GM21515 (cell line): ENCODE data around the gene THSD7B.
"Not testable (repeated sequence)": the region's sequence is repeated elsewhere in the genome, so short reads cannot be mapped to it uniquely, and the experiment has no call there.

Experiments
- ATAC-seq: cut with Tn5 transposase; IDR thresholded peaks from one replicate; pipeline ENCODE4 v1.9.1; 2021; ENCODE audit not compliant: unreplicated experiment

Gene THSD7B, protein sequence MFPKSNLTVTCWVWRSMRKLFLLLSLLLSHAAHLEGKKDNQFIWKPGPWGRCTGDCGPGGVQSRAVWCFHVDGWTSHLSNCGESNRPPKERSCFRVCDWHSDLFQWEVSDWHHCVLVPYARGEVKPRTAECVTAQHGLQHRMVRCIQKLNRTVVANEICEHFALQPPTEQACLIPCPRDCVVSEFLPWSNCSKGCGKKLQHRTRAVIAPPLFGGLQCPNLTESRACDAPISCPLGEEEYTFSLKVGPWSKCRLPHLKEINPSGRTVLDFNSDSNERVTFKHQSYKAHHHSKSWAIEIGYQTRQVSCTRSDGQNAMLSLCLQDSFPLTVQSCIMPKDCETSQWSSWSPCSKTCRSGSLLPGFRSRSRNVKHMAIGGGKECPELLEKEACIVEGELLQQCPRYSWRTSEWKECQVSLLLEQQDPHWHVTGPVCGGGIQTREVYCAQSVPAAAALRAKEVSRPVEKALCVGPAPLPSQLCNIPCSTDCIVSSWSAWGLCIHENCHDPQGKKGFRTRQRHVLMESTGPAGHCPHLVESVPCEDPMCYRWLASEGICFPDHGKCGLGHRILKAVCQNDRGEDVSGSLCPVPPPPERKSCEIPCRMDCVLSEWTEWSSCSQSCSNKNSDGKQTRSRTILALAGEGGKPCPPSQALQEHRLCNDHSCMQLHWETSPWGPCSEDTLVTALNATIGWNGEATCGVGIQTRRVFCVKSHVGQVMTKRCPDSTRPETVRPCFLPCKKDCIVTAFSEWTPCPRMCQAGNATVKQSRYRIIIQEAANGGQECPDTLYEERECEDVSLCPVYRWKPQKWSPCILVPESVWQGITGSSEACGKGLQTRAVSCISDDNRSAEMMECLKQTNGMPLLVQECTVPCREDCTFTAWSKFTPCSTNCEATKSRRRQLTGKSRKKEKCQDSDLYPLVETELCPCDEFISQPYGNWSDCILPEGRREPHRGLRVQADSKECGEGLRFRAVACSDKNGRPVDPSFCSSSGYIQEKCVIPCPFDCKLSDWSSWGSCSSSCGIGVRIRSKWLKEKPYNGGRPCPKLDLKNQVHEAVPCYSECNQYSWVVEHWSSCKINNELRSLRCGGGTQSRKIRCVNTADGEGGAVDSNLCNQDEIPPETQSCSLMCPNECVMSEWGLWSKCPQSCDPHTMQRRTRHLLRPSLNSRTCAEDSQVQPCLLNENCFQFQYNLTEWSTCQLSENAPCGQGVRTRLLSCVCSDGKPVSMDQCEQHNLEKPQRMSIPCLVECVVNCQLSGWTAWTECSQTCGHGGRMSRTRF (N-terminal part only)

DNA sequence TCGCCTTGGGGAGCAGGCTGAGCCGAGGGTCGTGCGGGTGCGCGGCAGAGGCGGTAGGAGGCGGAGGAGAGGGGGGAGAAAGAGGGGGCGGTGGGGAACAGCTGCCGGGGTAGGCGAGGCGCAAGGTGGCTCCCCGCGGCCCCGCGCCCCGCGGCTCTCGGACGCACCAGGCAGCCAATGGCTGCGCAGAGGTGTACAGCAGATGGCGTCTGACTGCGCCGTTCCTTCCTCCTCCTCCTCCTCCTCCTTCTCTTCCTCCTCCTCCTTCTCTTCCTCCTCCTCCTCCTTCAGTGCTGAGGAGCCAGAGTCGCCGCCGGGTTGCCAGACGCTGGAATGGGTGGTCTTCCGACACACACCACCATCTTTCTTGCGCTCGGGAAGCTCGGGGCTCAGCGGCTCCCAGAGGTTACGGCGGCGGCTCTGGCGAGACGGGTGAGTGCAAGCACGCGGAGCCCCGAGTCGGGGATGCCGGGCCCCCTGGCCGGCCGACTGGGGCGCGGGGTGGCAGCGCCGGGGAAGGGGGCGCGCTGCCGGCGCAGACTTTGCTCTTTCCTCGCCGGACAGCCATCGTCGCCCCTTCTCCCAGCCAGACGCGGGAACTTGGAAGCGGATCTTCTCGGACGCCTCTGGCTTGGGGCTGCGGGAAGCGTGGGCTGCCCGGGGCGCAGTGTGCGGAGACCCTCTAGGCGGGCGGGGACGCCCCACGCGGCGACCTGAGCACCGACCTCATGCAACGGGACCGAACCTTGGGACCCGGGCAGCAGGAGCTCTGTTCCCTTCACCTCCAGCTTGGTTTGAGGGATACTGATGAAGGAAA lies at the start of gene THSD7B:
TSS of gene THSD7B (plus strand) at position 290 of the 817 bp plus-strand sequence. CDS start 116,634 bp downstream, outside the sequence.
- ATAC-seq = no peak

DNA sequence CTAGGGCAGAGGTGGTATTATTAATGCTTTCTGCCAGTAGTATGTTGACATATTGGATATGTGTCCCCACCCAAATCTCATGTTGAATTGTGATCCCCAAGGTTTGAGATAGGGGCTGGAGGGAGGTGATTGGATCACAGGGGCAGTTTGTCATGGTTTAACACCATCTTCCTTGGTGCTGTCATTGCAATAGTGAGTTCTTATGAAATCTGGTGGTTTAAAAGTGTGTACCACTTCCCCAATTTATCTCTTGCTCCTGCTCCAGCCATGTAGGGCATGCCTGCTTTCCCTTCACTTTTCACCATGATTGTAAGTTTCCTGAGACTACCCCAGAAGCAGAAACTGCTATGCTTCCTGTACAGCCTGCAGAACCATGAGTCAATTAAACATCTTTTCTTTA lies 47.1 kb upstream of the THSD7B start:
- no peak for ATAC-seq

DNA sequence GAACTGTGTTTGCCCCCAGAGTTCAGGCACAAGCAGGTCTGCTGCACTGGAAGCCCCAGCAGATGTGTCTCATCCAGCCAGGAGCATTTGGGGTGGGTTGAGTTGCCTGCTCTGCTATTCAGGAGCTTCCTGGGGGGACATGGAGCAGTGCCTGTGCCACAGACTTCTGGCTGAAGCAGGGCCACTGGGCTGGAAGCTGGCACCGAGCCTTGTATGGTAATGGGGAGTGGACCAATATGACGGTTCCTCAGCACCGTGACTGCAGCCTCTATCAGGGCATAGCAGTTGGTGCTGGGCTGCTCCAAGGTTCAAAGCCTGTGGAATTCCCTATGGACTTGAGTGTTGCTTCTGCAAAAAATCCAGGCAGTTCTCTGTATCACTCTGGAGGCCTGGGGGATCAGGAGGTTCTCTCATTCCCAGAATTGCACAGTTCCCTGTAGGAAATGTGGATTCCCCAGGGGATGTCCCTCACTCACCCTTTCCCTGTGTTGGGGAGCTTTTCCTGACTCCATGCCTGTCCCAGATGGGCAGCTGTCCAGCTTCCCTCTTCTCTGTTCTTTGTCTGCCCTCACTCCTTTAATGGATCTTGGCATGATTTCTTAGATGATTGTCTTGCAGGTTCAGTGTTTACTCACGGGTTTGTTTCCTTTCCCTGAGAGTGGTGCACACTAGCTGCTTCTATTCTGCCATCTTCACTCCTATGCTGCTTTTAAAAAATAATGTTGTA lies 37.2 kb upstream of the THSD7B start:
- no peak for ATAC-seq

DNA sequence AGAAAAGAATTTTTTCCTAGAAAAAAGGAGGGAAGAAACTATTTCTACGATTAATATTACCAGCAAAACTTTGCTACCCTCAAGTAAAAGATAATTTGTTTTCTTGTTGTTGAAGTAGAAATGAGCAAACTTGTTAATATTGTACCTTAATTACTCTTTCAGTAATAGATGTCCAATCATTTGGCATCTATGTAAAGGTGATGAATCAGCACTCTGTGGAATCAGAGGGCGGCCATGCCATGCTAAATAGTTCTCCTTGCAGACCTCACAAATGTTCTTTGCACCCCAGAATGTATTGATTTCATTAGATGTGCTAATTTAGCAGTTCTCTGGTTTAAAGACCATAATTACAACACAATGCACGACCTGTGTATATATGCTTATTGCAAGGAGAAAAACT lies 29.1 kb upstream of the THSD7B start:
- no peak for ATAC-seq

DNA sequence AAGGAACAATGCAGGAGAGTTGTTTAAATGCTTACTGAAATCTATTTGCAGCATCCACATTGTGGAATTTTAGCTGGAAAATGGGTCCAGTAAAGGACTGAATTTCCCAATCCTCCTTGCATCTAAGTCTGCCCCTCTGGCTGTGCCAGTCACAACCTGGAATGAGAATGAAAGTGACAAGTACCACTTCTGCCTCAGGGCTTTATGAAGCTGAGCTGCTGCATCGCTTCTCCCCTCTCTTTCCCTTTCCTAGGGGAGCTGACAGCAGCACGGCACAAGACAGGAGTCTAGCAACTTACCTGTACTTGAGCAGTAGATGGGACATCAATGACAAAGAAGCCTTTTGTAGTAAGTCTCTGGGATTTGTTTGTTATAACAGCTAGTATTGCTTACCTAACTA lies 27.3 kb upstream of the THSD7B start:
- no peak for ATAC-seq

DNA sequence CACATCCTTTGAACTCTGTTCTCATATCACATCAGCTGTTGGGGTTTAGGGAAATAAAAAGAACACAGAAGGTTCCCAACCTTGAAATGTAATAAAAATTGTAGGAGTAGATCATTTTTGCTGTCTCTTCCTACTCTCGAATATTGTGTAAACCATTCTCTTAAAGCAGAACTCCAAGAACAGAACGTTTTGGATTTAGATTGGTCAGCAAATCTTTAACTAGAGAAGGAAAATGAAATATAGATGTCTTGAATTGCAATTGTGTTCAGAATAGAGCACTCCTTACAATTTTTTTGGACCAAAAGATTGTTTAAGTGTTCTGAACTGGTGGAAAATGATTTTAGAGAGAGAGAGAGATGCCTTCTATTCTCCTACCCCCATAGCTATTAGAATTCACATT lies 23.9 kb upstream of the THSD7B start:
- ATAC-seq = no peak

DNA sequence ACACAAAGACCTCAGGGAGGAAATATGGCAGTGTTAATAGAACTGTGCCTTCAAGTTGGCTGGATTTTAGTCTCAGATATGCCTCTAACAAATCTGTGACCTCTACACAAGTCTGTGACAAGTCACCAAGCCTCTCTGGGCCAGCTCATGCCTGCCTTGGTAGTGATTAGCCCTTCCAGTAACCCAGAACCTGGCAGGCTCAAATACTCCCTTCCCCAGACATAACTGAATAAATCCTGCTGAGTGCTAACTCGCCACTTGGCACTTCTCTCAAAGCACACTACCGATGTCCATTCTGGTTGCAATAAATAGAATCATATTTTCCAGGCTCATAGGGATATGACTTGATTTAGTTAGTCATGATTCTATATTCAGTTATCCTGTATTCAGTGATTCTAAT lies 15.3 kb upstream of the THSD7B start:
- ATAC-seq = no peak

DNA sequence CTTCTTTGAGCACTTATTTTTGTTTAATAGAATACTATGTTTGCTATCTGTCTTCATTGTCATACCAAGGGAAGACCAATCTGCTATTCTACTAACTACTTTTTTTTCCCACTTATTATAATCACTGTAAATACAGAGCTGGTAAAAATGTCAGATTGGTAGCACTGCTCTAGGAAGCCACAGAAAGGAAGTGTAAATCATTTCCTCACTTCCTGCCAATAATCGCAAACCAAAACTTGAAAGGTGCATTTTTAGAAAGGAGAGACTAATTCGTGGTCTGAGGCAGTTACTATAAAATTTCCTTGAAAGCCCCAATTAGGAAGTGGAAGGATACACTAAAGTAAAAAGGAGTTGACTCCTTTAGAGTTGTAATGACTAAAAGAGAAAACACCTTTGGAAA lies 13.9 kb upstream of the THSD7B start:
- ATAC-seq = no peak

DNA sequence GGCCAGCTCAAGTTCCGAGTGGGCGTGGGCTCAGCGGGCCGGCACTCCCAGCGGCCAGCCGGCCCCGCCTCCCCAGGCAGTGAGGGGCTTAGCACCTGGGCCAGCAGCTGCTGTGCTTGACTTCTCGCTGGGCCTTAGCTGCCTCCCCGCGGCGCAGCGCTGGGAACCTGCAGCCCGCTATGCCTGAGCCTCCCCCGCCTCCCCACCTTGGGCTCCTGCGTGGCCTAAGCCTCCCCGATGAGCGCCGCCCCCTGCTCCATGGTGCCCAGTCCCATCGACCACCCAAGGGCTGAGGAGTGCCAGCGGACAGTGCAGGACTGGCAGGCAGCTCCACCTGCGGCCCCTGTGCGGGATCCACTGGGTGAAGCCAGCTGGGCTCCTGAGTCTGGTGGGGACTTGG lies 6.8 kb upstream of the THSD7B start:
- ATAC-seq = not testable (repeated sequence)

DNA sequence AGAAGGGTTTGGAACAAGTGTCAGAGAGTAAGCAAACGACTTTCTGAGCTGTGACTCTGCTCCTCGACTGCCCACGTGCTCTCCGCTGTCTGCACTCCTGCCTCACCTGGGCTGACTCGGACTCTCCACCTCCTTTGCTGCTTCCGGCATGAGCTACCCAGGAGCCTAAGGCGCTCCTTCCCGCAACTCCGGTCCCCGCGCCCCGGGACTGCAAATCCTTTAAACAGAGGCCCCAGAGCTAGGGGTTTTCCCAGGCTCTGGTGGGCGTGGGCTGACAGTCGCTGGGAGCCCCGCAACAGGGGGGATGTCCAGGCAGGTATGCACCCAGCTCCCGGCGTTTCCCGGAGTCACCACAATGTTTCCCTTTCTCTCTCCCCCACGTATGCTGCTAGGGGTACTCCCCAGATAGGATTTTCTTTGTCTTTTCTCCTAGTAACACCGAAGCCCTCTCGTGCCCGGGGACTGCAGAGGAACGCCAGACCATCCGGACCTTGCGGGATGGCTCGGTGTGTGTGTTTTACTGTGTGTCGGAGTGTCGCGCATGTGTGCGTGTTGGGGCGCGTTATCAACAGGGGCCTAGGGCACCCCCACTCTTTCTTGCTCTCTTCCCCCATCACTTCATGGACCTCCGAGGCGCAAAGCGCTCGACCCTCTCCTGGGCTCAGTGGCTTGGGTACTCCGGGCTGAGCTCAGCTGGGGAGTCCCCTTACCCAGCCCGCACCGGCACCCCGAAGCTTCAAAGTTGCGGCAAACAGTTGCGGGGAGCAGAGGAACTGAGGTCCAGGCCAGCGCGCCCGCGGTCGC lies 691 bp upstream of the THSD7B start:
- ATAC-seq = no peak

DNA sequence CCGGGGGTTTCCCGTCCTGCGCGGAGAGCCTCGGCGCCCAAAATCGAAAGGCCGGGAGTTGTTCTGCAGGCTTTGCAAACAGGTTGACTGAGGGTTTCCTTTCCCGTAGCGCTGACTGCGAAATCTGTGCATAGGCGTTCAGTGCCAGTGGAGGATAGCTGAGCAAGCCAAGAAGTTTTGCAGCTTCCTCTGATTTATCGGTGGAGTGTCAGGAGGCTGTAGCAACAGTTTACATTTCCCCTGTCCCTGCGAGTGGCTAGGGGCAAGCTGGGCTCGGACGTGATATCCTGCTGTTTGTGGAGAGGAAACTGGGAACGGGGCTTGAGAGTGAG lies 694 bp downstream of the THSD7B start:
- no peak for ATAC-seq

DNA sequence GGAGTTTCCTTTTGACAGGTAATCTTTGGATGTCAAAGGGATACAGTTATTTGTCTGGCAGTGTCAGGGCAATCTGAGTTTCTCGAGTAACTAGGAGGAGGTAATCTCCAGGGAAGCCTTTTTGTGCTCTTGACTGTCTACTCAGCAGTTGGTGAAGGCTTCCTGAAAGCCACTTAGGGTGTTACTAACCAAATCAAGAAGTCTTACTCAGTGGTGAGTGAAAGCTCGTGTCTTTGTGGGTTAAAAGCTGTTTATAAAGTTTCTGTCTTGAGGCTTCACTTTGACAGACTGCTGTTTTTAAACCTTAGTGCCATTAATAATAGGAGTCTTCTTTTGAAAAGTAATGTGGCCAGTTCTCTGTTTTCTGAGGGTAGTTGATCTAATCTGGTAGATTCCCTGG lies 1.7 kb downstream of the THSD7B start:
- no peak for ATAC-seq

DNA sequence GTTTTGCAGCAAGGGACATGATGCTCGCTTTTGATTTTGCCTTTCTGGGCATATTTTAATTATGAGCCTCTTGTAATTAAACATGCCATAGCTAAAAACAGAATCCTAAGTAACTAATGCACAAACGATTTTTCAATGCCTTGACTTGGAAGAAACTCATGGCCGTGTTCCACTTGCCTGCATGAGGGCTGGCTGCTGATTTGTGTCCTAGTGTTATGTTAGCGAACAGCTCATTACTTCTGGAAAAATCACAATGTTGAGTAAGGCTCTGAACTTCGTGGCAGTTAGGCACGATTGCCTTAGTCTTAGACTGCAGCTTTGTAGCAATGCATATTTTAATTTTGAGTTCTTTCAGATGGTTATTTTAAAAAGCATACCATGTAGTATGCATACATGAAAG lies 4.5 kb downstream of the THSD7B start:
- ATAC-seq = no peak

DNA sequence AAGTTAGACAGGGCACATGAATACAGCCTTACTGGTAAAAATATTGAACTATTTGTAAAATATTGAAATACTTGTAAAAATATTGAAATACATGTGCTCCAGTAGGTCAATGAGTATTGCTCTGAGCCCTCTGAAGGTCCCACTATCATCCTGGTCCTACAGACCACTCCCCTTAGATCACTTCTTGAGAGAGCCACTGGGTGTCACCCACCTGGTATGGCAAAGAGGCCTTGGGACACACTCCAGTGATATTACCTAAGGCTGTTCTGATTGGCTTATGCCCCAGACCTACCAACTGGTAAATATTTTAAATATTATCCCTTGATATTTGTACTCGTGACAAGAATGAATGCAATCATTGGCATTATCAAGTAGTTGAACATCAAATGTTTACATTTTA lies 5.0 kb downstream of the THSD7B start:
- ATAC-seq = no peak

DNA sequence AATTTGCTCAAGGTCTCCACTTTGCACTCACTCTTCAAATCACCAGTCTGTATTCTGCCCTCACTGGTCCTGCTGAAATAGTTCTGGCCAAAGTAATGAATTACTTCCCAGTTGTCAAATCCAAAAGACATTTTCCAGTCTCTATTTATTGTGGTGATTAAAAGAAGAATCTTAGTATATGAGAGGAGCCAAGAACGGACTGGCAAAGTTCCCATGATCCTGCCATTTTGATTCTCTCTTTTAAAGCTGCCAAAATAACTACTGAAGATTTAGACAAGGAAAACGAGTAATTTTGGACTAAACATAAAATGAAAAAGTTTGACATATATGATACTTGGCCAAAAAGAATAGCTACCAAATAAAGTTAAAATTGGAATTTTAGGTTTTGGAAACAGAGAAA lies 12.0 kb downstream of the THSD7B start:
- ATAC-seq = no peak

DNA sequence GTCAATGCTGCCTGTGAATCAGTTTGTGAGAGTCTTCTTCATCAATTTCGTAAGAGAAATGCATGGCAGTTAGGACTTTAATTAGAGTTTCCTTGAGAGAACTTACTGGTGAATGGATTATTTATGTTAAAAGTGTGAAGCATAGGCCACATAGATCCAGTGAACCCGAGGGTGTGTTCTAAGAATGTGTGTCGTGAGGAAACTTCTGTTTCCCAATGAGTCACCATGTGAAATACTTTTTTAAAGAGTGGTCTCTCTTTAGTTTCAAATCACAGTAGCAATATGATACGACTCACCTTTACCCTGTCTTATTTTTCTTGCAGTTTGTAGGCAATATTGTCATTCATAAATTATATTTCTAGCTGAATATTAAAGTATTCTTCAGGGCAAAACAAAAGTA lies 18.5 kb downstream of the THSD7B start:
- ATAC-seq = no peak

DNA sequence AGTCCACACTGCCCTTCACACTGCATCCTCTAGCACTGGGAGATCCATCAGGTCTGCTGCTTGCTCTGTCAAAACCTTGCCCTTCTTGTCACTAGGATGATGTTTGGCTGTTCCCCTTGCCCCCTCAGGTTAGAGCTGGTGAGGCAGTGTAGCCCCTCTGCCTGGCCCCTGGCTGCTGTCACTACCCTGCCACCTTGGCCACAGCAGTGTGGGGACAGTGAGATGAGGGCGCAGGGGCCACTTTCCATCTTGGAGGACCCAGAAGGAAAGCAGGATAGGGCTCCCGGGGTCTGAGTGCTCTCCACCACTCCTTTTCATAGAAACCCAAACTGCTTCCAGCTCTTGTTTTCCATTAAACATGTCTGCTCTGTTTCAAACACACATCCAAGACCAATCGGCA lies 19.9 kb downstream of the THSD7B start:
- no peak for ATAC-seq

DNA sequence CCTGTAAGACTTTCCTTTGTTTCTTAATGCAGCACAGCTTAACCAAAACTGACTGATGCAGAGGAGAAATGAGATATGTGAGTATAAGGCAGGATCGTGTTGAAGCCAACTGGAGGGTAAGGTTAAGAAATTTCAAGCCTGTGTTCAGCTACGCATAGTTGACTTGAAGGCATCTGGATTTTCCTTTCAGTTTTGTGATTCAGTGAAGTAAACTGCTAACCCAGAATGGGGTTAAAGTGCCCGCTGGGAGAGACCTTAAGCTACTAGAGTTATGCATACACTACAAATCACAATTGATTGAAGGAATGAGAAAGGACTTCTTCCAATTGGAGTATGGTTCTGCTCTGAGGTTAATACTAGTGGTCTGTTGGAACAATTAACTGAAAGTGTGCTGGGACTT lies 22.6 kb downstream of the THSD7B start:
- ATAC-seq = no peak

DNA sequence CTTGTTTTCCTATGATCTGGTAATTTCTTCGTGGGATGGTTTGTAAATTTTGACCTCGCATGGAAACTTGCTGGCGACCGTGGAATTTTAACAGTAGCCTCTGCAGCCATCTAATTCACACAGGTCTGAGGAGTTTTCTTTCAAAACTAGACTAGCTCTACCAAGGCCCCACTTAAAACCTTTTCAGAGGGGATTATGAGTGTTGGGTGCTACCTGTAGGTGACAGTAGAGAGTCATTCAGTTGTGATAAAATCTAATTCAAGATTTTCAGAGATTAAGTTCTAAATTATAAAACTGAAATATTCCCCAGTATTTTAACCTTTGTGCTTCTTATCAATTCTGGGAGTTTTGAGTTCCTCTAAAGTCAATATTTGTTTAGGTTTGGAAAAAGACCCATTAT lies 31.0 kb downstream of the THSD7B start:
- no peak for ATAC-seq
